ENCODE results near the gene EHD3. TPM values are rescaled to one million over a fixed set of nuclear protein-coding genes. Genes with fewer than 3 reads are reported as not detected.
A peak's percentile ranks its signal among the peaks of the same experiment; 100 is the strongest.

The EHD3 gene
- total RNA-seq, 2 experiments from 2014 or later = 0.86 to 1.1 TPM

GRCh38 chr2:31234683-31235503, 941 bp downstream of the EHD3 start:
- Mint-ChIP-seq H3K36me3 (ENCODE audit: low read depth) (no peaks in the 10 kb centered on the region), H3K27ac (no peak overlapping the region), H3K9me3 (no peaks in the 10 kb centered on the region), H3K4me3 (peak overlapping the region; percentile 48), H3K4me1 (peaks cover 18% of the 10 kb centered on the region), H3K27me3 (peaks cover 13% of the 10 kb centered on the region)
- CTCF ChIA-PET = interaction anchor here (1.4 kb wide), 1 partner anchor 65 kb away, joined by 3 read pairs; no protein-coding TSS in a partner anchor
- POLR2A ChIA-PET = interaction anchor here (0.6 kb wide), 1 partner anchor 195 kb away, joined by 4 read pairs; no protein-coding TSS in a partner anchor
- DNase-seq = no peak

DNA sequence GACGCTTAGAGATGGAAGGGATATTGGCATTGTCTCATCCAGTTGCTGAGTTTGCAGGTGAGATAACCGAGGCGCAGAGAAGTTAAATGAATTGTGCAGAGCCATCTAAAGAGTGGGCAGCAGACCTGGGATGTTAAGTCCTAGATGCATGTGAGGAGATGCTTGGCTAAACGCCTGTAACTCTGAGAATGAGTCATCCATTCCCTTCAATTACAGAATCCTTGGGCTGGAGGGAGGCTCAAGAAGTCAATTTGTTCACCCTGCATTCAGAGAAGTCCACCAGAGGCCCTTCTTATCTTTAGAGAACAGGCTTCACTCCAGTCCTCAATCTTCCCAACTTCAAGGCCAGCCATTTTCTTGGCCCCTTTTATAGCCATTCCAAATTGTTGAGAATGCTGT, 1.6 kb downstream of the EHD3 start:
- Mint-ChIP-seq H3K27ac (no peak overlapping the region), H3K4me1 (peaks cover 18% of the 10 kb centered on the region), H3K9me3 (no peaks in the 10 kb centered on the region), H3K27me3 (peaks cover 7% of the 10 kb centered on the region), H3K4me3 (no peak overlapping the region), H3K36me3 (ENCODE audit: low read depth) (no peaks in the 10 kb centered on the region)
- ChIA-PET CTCF (interaction anchor here (1.4 kb wide), 1 partner anchor 65 kb away, joined by 3 read pairs; no protein-coding TSS in a partner anchor), POLR2A (interaction anchor here (0.6 kb wide), 1 partner anchor 195 kb away, joined by 4 read pairs; no protein-coding TSS in a partner anchor)
- no peak for DNase-seq

DNA sequence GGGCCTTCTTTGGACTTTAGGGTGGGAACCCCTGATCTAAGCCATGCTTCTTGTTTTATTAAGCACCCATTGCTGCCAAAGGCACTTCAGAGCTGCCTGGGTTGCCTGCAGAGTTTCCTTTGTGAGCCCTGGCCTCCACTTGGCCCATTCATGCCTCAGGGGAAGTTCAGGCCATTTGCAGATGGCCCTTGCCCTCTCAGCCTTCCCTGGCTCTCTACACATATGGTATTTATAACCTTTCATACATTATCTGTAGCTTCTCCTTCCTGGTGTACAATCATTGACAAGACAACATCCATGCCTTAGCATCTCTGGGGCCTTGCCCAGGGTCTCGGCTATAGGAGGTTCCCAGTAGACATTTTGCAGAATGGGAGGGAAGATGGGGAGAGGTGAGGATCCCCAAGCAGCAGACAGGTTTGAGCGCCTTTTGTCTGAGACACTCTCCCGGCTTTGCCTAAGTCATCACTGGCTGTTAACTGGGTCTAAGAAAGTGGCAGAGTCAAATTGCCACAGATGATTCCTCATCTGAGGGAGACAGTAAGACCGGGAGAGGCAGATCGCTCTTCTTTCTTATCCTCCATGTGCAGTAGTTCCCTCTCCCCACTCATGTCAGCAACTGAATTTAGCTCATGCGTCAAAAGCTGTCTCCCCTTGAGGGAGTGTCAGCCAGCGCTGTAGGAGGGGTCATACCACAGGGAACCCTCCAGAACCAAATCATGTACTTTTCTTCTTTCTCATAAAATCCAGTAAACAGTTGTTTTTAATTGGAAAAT, 2.7 kb downstream of the EHD3 start:
- Mint-ChIP-seq H3K4me1 (peaks cover 24% of the 10 kb centered on the region), H3K27me3 (peaks cover 2% of the 10 kb centered on the region), H3K9me3 (no peaks in the 10 kb centered on the region), H3K27ac (no peak overlapping the region), H3K4me3 (no peak overlapping the region), H3K36me3 (ENCODE audit: low read depth) (no peaks in the 10 kb centered on the region)
- CTCF ChIA-PET = no interaction called here
- DNase-seq = no peak
- POLR2A ChIA-PET = no interaction called here

- Mint-ChIP-seq H3K27me3 (no peaks in the 10 kb centered on the region), H3K27ac (no peak overlapping the region), H3K9me3 (no peaks in the 10 kb centered on the region), H3K36me3 (ENCODE audit: low read depth) (no peaks in the 10 kb centered on the region), H3K4me1 (peaks cover 29% of the 10 kb centered on the region), H3K4me3 (no peak overlapping the region)
- CTCF ChIA-PET = no interaction called here
- POLR2A ChIA-PET = no interaction called here
- no peak for DNase-seq
These were observed 3.5 kb downstream of the EHD3 start for GRCh38 chr2:31237348-31238017.

- DNase-seq = peak; percentile 11
- Mint-ChIP-seq H3K27ac (no peak overlapping the region), H3K4me1 (peaks cover 23% of the 10 kb centered on the region), H3K27me3 (no peaks in the 10 kb centered on the region), H3K36me3 (ENCODE audit: low read depth) (no peaks in the 10 kb centered on the region), H3K9me3 (no peaks in the 10 kb centered on the region), H3K4me3 (no peak overlapping the region)
- POLR2A ChIA-PET = no interaction called here
- CTCF ChIA-PET = interaction anchor here (0.9 kb wide), 1 partner anchor 95 kb away, joined by 3 read pairs; no protein-coding TSS in a partner anchor
These were observed 4.4 kb downstream of the EHD3 start for GRCh38 chr2:31238126-31238905.

GRCh38 chr2:31238906-31239592, 5.1 kb downstream of the EHD3 start:
- H3K27ac Mint-ChIP-seq = no peak overlapping the region
- peak; percentile 8 for DNase-seq
- H3K27me3 Mint-ChIP-seq = no peaks in the 10 kb centered on the region
- H3K4me1 Mint-ChIP-seq = peaks cover 18% of the 10 kb centered on the region
- ChIA-PET POLR2A (no interaction called here), CTCF (interaction anchor here (0.9 kb wide), 1 partner anchor 94 kb away, joined by 3 read pairs; no protein-coding TSS in a partner anchor)
- H3K36me3 Mint-ChIP-seq (ENCODE audit: low read depth) = no peaks in the 10 kb centered on the region
- no peaks in the 10 kb centered on the region for H3K9me3 Mint-ChIP-seq
- no peak overlapping the region for H3K4me3 Mint-ChIP-seq

DNA sequence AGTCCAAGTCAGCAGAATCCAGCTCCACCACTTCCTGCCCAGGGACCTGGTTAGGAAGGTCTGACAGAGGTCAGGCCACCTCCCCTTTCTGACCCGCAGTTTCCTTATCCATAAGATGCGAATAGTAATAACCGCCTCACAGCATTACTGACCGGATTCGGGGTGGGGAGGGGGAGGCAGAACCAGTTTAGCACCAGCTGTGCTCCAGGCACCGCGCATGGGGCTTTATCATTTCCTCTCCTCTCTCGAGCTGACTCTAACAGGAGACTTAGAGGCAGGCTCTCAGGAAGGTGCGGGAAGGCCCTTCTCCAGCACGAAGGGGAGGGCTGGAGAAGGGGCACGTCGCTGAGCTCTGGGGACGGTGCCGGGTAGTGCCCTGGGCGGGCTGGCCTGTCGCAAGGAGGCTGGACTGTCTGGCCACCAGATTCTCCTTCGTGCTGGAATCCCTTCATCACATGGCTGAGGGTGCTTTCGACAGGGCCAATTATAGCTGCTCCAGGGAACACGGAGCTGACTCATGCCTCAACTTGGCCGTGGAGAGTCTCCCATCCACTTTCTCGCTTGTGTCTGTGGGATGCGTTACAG, 5.7 kb downstream of the EHD3 start:
- H3K9me3 Mint-ChIP-seq = no peaks in the 10 kb centered on the region
- H3K4me1 Mint-ChIP-seq = peaks cover 17% of the 10 kb centered on the region
- no peak overlapping the region for H3K27ac Mint-ChIP-seq
- H3K4me3 Mint-ChIP-seq = no peak overlapping the region
- DNase-seq = peak; percentile 13
- H3K27me3 Mint-ChIP-seq = no peaks in the 10 kb centered on the region
- CTCF ChIA-PET = no interaction called here
- no peaks in the 10 kb centered on the region for H3K36me3 Mint-ChIP-seq (ENCODE audit: low read depth)
- POLR2A ChIA-PET = no interaction called here

GRCh38 chr2:31240381-31241365, 6.7 kb downstream of the EHD3 start:
- H3K4me3 Mint-ChIP-seq = no peak overlapping the region
- peaks cover 11% of the 10 kb centered on the region for H3K4me1 Mint-ChIP-seq
- H3K9me3 Mint-ChIP-seq = no peaks in the 10 kb centered on the region
- no peak overlapping the region for H3K27ac Mint-ChIP-seq
- ChIA-PET POLR2A (no interaction called here), CTCF (interaction anchor here (0.6 to 1.5 kb wide), 2 partner anchors 93 to 526 kb away, joined by 3 to 7 read pairs; no protein-coding TSS in a partner anchor)
- H3K27me3 Mint-ChIP-seq = no peaks in the 10 kb centered on the region
- peak; percentile 15 for DNase-seq
- no peaks in the 10 kb centered on the region for H3K36me3 Mint-ChIP-seq (ENCODE audit: low read depth)

- Mint-ChIP-seq H3K27ac (no peak overlapping the region), H3K4me3 (no peak overlapping the region), H3K36me3 (ENCODE audit: low read depth) (no peaks in the 10 kb centered on the region), H3K4me1 (peaks cover 11% of the 10 kb centered on the region), H3K9me3 (no peaks in the 10 kb centered on the region), H3K27me3 (no peaks in the 10 kb centered on the region)
- CTCF ChIA-PET = interaction anchor here (1.5 kb wide), 1 partner anchor 92 kb away, joined by 3 read pairs; no protein-coding TSS in a partner anchor
- DNase-seq = peak; percentile 14
- POLR2A ChIA-PET = no interaction called here
These were observed 7.8 kb downstream of the EHD3 start for GRCh38 chr2:31241625-31242270.

GRCh38 chr2:31243053-31243452, 9.1 kb downstream of the EHD3 start:
- DNase-seq = no peak
- no peaks in the 10 kb centered on the region for H3K9me3 Mint-ChIP-seq
- H3K27ac Mint-ChIP-seq = no peak overlapping the region
- H3K36me3 Mint-ChIP-seq (ENCODE audit: low read depth) = no peaks in the 10 kb centered on the region
- H3K4me1 Mint-ChIP-seq = peaks cover 11% of the 10 kb centered on the region
- no peak overlapping the region for H3K4me3 Mint-ChIP-seq
- CTCF ChIA-PET = no interaction called here
- POLR2A ChIA-PET = no interaction called here
- no peaks in the 10 kb centered on the region for H3K27me3 Mint-ChIP-seq

DNA sequence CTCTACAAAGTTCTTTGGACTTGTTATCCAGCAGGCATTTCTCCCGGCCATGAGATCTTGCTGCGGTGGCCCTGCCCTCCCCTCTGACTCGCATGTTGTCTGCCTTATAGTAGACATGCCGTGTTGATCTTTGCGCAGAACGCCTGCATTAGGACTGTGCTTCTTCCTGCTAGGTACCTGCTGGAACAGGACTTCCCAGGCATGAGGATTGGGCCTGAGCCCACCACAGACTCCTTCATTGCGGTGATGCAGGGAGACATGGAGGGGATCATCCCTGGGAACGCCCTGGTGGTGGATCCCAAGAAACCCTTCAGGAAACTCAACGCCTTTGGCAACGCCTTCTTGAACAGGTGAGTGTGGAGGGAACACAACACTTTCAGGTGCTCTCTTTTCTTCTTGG, 10.1 kb downstream of the EHD3 start:
- H3K9me3 Mint-ChIP-seq = no peaks in the 10 kb centered on the region
- POLR2A ChIA-PET = no interaction called here
- DNase-seq = peak; percentile 3
- H3K4me3 Mint-ChIP-seq = no peak overlapping the region
- peaks cover 11% of the 10 kb centered on the region for H3K4me1 Mint-ChIP-seq
- no peaks in the 10 kb centered on the region for H3K27me3 Mint-ChIP-seq
- no peaks in the 10 kb centered on the region for H3K36me3 Mint-ChIP-seq (ENCODE audit: low read depth)
- CTCF ChIA-PET = no interaction called here
- H3K27ac Mint-ChIP-seq = no peak overlapping the region
